Breast epithelium (tissue), 4 donors: Measurements from ENCODE around the gene OR13C3. TPM values are rescaled to one million over a fixed set of nuclear protein-coding genes. Genes with fewer than 3 reads are reported as not detected.
"Not testable (repeated sequence)": the region's sequence is repeated elsewhere in the genome, so short reads cannot be mapped to it uniquely, and the experiment has no call there.

Experiments used
- DNase-seq, 2 donors: peaks; one replicate each; pipeline ENCODE4 v3.0.0-alpha.2; 2019; ENCODE audit warnings: low spot score in 2 of 2
- H3K27ac ChIP-seq, 2 donors: fragments of 200-600 bp; sonication (generic) in 1 of 2; one replicate each; pipeline ENCODE4 v1.5.1; 2016 to 2019; ENCODE audit warnings: mild to moderate bottlenecking in 1 of 2
- H3K27me3 ChIP-seq, 2 donors: fragments of 200-600 bp; sonication (generic) in 1 of 2; one replicate each; pipeline versions ENCODE4 v1.5.1 to v1.6.0; 2017 to 2019; ENCODE audit warnings: control low read depth in 1 of 2, mild to moderate bottlenecking in 1 of 2
- H3K36me3 ChIP-seq: fragments of 200-600 bp; one replicate; pipeline ENCODE4 v1.5.1; 2019
- H3K4me1 ChIP-seq, 2 donors: fragments of 200-600 bp; sonication (generic); one replicate each; pipeline ENCODE4 v1.5.1; 2016 to 2019; ENCODE audit warnings: control low read depth in 1 of 2
- H3K4me3 ChIP-seq, 3 donors: fragments of 200-600 bp; sonication (generic); 1 replicate in 2 of 3; 2 replicates in 1 of 3; pipeline ENCODE4 v1.5.1; 2016 to 2019; ENCODE audit warnings: mild to moderate bottlenecking in 3 of 3, moderate library complexity in 2 of 3
- H3K9me3 ChIP-seq, 2 donors: fragments of 200-600 bp; sonication (generic) in 1 of 2; one replicate each; pipeline ENCODE4 v1.5.1; 2016 to 2019; ENCODE audit warnings: control low read depth in 1 of 2
- CTCF ChIP-seq, 3 donors: fragments of 450-650 bp; IDR thresholded peaks; one replicate each; pipeline ENCODE4 v1.5.1; 2016 to 2017; ENCODE audit warnings: antibody characterized with exemption in 3 of 3, mild to moderate bottlenecking in 3 of 3, moderate library complexity in 3 of 3
- POLR2A ChIP-seq: fragments of 450-650 bp; IDR thresholded peaks from one replicate; pipeline ENCODE4 v1.6.1; 2016; ENCODE audit warnings: antibody characterized with exemption, mild to moderate bottlenecking, moderate library complexity
- POLR2AphosphoS5 ChIP-seq, 3 donors: sonication (generic); formaldehyde crosslinking; IDR thresholded peaks; one replicate each; pipeline ENCODE4 v1.6.1; 2017; ENCODE audit warnings: antibody characterized with exemption in 3 of 3
- intact Hi-C: fragments of 100-400 bp; cut with DNase I; formaldehyde crosslinking; loops from one replicate; pipeline ENCODE4 v1.15.1; 2023; ENCODE audit warnings: low total_unique reads
- total RNA-seq, 3 donors: library from RNA; depleted of rRNA; stranded (reverse); fragments of >200 nt; gene quantifications; one replicate each; pipeline ENCODE4 v1.1.0, GENCODE V29; 2016

Gene OR13C3
- total RNA-seq, 3 donors from 2014 or later, result not detected

GRCh38 chr9:104544644-104545043 lies 8.0 kb upstream of the OR13C3 start:
- Histone ChIP-seq H3K4me3 (no peak overlapping the region), H3K36me3 (no peaks in the 10 kb centered on the region), H3K9me3 (no peaks in the 10 kb centered on the region), H3K27ac (no peak overlapping the region), H3K4me1 (no peaks in the 10 kb centered on the region), H3K27me3 (no peaks in the 10 kb centered on the region)
- DNase-seq, result no peak
- TF ChIP-seq POLR2AphosphoS5 (IDR thresholded peaks at IDR 0.05) (no peak), POLR2A (no peak), CTCF (IDR thresholded peaks at IDR 0.05) (no peak)
- intact Hi-C loops, result no loop called here

GRCh38 chr9:104539275-104539674 lies 2.6 kb upstream of the OR13C3 start:
- Histone ChIP-seq H3K27me3 (no peaks in the 10 kb centered on the region), H3K27ac (no peak overlapping the region), H3K36me3 (no peaks in the 10 kb centered on the region), H3K4me1 (no peaks in the 10 kb centered on the region), H3K4me3 (no peak overlapping the region), H3K9me3 (no peaks in the 10 kb centered on the region)
- DNase-seq, result no peak
- intact Hi-C loops, result no loop called here
- TF ChIP-seq POLR2A (no peak), CTCF (IDR thresholded peaks at IDR 0.05) (no peak), POLR2AphosphoS5 (IDR thresholded peaks at IDR 0.05) (no peak)

- Histone ChIP-seq H3K27ac (no peak within 1 kb of the TSS), H3K4me1 (no peaks in the 10 kb centered on the region), H3K4me3 (no peak within 1 kb of the TSS), H3K36me3 (no peaks in the 10 kb centered on the region), H3K9me3 (peaks cover 0 to 8% of the 10 kb centered on the region in 2 donors), H3K27me3 (no peaks in the 10 kb centered on the region)
- TF ChIP-seq CTCF (IDR thresholded peaks at IDR 0.05), result no peak
- TF ChIP-seq POLR2AphosphoS5 (IDR thresholded peaks at IDR 0.05), result no peak
- no peak for TF ChIP-seq POLR2A
- intact Hi-C loops, result no loop called here
- no peak for DNase-seq
These were observed 9.5 kb downstream of the OR13C3 start, which contains the start of gene OR13C4 for GRCh38 chr9:104527109-104527508. TSS of gene OR13C4 (minus strand) at chr9:104527209. CDS start at chr9:104527209, 0 bp downstream.

GRCh38 chr9:104520241-104520640 lies 16.4 kb downstream of the OR13C3 start:
- H3K4me3 ChIP-seq, H3K27me3 ChIP-seq, H3K36me3 ChIP-seq, H3K9me3 ChIP-seq, H3K4me1 ChIP-seq, DNase-seq, H3K27ac ChIP-seq, intact Hi-C loops: not testable (repeated sequence)

- H3K36me3 ChIP-seq, result no peaks in the 10 kb centered on the region
- DNase-seq, result no peak
These were observed 21.8 kb downstream of the OR13C3 start for GRCh38 chr9:104514901-104515300.

More at GRCh38 chr9:104514901-104515300, 21.8 kb downstream of the OR13C3 start:
- no peak overlapping the region for H3K4me3 ChIP-seq
- H3K27me3 ChIP-seq, result no peaks in the 10 kb centered on the region
- intact Hi-C loops, result no loop called here
- no peaks in the 10 kb centered on the region for H3K9me3 ChIP-seq
- no peaks in the 10 kb centered on the region for H3K4me1 ChIP-seq
- TF ChIP-seq POLR2AphosphoS5 (IDR thresholded peaks at IDR 0.05) (no peak), CTCF (IDR thresholded peaks at IDR 0.05) (no peak), POLR2A (no peak)
- H3K27ac ChIP-seq, result no peak overlapping the region
